Suprapubic skin (tissue), 4 donors: Measurements from ENCODE around the gene SH3PXD2B. TPM values are rescaled to one million over a fixed set of nuclear protein-coding genes. Genes with fewer than 3 reads are reported as not detected.

Experiments used
- DNase-seq, 2 donors: peaks; one replicate each; pipeline ENCODE4 v3.0.0-alpha.2; 2019; ENCODE audit warnings: low spot score in 2 of 2
- H3K27ac ChIP-seq: fragments of 200-600 bp; sonication (generic); one replicate; pipeline ENCODE4 v1.5.1; 2019
- H3K27me3 ChIP-seq: fragments of 200-600 bp; sonication (generic); one replicate; pipeline ENCODE4 v1.5.1; 2019
- H3K36me3 ChIP-seq: fragments of 200-600 bp; sonication (generic); one replicate; pipeline ENCODE4 v1.5.1; 2019
- H3K4me1 ChIP-seq: fragments of 200-600 bp; sonication (generic); one replicate; pipeline ENCODE4 v1.5.1; 2019
- H3K4me3 ChIP-seq: fragments of 200-600 bp; sonication (generic); one replicate; pipeline ENCODE4 v1.5.1; 2019; ENCODE audit warnings: mild to moderate bottlenecking
- H3K9me3 ChIP-seq: fragments of 200-600 bp; sonication (generic); one replicate; pipeline ENCODE4 v1.5.1; 2019
- CTCF ChIP-seq, 2 donors: fragments of 200-600 bp in 1 of 2; fragments of 450-650 bp in 1 of 2; sonication (generic) in 1 of 2; IDR thresholded peaks; one replicate each; pipeline ENCODE4 v1.5.1; 2016 to 2019; ENCODE audit warnings: antibody characterized with exemption in 2 of 2, mild to moderate bottlenecking in 1 of 2, moderate library complexity in 1 of 2
- EP300 ChIP-seq: sonication (generic); formaldehyde crosslinking; IDR thresholded peaks from one replicate; pipeline ENCODE4 v1.6.1; 2017; ENCODE audit warnings: antibody characterized with exemption
- POLR2A ChIP-seq, 2 donors: fragments of 450-650 bp; IDR thresholded peaks; one replicate each; pipeline ENCODE4 v1.6.1; 2017; ENCODE audit warnings: antibody characterized with exemption in 2 of 2, mild to moderate bottlenecking in 2 of 2, moderate library complexity in 2 of 2
- POLR2AphosphoS5 ChIP-seq, 3 donors: sonication (generic); formaldehyde crosslinking; IDR thresholded peaks; one replicate each; pipeline ENCODE4 v1.6.1; 2017; ENCODE audit warnings: antibody characterized with exemption in 3 of 3
- WGBS: methylation state at CpG from one replicate; pipeline ENCODE4 v1.1.5; 2018; 5-methylcytosine and 5-hydroxymethylcytosine counted together
- total RNA-seq, 4 donors: library from RNA; depleted of rRNA; stranded (reverse); fragments of >200 nt; gene quantifications; one replicate each; pipeline ENCODE4 v1.1.0, GENCODE V29; 2016

The SH3PXD2B gene
- total RNA-seq, 4 donors from 2014 or later, result 29.1 to 42.1 (median 31.3) TPM

- TF ChIP-seq EP300 (no peak), POLR2A (IDR thresholded peaks at IDR 0.05) (no peak), POLR2AphosphoS5 (IDR thresholded peaks at IDR 0.05) (no peak), CTCF (IDR thresholded peaks at IDR 0.05) (no peak)
- Histone ChIP-seq H3K27me3 (no peaks in the 10 kb centered on the region), H3K4me3 (no peak overlapping the region), H3K9me3 (no peaks in the 10 kb centered on the region), H3K36me3 (no peaks in the 10 kb centered on the region), H3K4me1 (peaks cover 69% of the 10 kb centered on the region), H3K27ac (no peak overlapping the region)
- no peak for DNase-seq
- 65% methylated on average over 6 of the region's 7 CpGs for WGBS
Observed at GRCh38 chr5:172434251-172434650, 20.1 kb downstream of the SH3PXD2B start.

GRCh38 chr5:172433513-172433912, 20.8 kb downstream of the SH3PXD2B start:
- Histone ChIP-seq H3K27me3 (no peaks in the 10 kb centered on the region), H3K9me3 (no peaks in the 10 kb centered on the region), H3K27ac (no peak overlapping the region), H3K4me1 (peaks cover 69% of the 10 kb centered on the region), H3K4me3 (no peak overlapping the region), H3K36me3 (no peaks in the 10 kb centered on the region)
- 92% methylated on average over 7 of the region's 7 CpGs for WGBS
- TF ChIP-seq POLR2AphosphoS5 (IDR thresholded peaks at IDR 0.05) (no peak), EP300 (no peak)
- DNase-seq, result no peak

- Histone ChIP-seq H3K36me3 (no peaks in the 10 kb centered on the region), H3K27ac (no peak overlapping the region), H3K9me3 (no peaks in the 10 kb centered on the region), H3K27me3 (no peaks in the 10 kb centered on the region), H3K4me3 (no peak overlapping the region), H3K4me1 (peaks cover 69% of the 10 kb centered on the region)
- TF ChIP-seq POLR2A (IDR thresholded peaks at IDR 0.05) (no peak), EP300 (no peak)
- 84% methylated on average over 3 of the region's 3 CpGs for WGBS
- DNase-seq, result no peak
Observed at GRCh38 chr5:172433071-172433470, 21.3 kb downstream of the SH3PXD2B start.

GRCh38 chr5:172430354-172430753, 24.0 kb downstream of the SH3PXD2B start:
- no peak overlapping the region for H3K4me3 ChIP-seq
- TF ChIP-seq POLR2A (IDR thresholded peaks at IDR 0.05), result no peak
- no peak for TF ChIP-seq POLR2AphosphoS5 (IDR thresholded peaks at IDR 0.05)
- TF ChIP-seq CTCF (IDR thresholded peaks at IDR 0.05), result no peak
- no peaks in the 10 kb centered on the region for H3K9me3 ChIP-seq
- H3K36me3 ChIP-seq, result no peaks in the 10 kb centered on the region
- H3K27ac ChIP-seq, result peak overlapping the region; percentile 68
- no peaks in the 10 kb centered on the region for H3K27me3 ChIP-seq
- DNase-seq, result no peak
- WGBS, result 100% methylated on average over 1 of the region's 2 CpGs
- peaks cover 68% of the 10 kb centered on the region for H3K4me1 ChIP-seq

GRCh38 chr5:172429201-172429940, 25.0 kb downstream of the SH3PXD2B start:
- Histone ChIP-seq H3K27ac (peak overlapping the region; percentile 79), H3K4me3 (no peak overlapping the region), H3K36me3 (no peaks in the 10 kb centered on the region), H3K9me3 (no peaks in the 10 kb centered on the region), H3K27me3 (no peaks in the 10 kb centered on the region), H3K4me1 (peaks cover 78% of the 10 kb centered on the region)
- 46% methylated on average over 8 of the region's 8 CpGs for WGBS
- TF ChIP-seq POLR2A (IDR thresholded peaks at IDR 0.05) (no peak), POLR2AphosphoS5 (IDR thresholded peaks at IDR 0.05) (peak in 2 of 3 donors; percentile 10 to 41)
- DNase-seq, result no peak

GRCh38 chr5:172428224-172429166, 25.8 kb downstream of the SH3PXD2B start:
- Histone ChIP-seq H3K36me3 (no peaks in the 10 kb centered on the region), H3K27ac (peak overlapping the region; percentile 79), H3K27me3 (no peaks in the 10 kb centered on the region), H3K4me1 (peaks cover 87% of the 10 kb centered on the region), H3K4me3 (no peak overlapping the region), H3K9me3 (no peaks in the 10 kb centered on the region)
- TF ChIP-seq EP300 (no peak), CTCF (IDR thresholded peaks at IDR 0.05) (no peak)
- no peak for DNase-seq
- 65% methylated on average over 12 of the region's 12 CpGs for WGBS
